Lower leg skin (tissue), 3 donors: ENCODE measurements around the gene SDK1.

ENCODE experiments used
- CTCF ChIP-seq, 3 donors: fragments of 450-650 bp; IDR thresholded peaks; one replicate each; pipeline ENCODE4 v1.5.1; 2016; ENCODE audit warnings: antibody characterized with exemption in 3 of 3, mild to moderate bottlenecking in 3 of 3, moderate library complexity in 2 of 3
- POLR2A ChIP-seq, 2 donors: fragments of 450-650 bp; IDR thresholded peaks; one replicate each; pipeline ENCODE4 v1.6.1; 2016 to 2017; ENCODE audit warnings: antibody characterized with exemption in 2 of 2, mild to moderate bottlenecking in 1 of 2, moderate library complexity in 1 of 2

GRCh38 chr7:3271298-3271697 is 29.8 kb upstream of the SDK1 start:
- TF ChIP-seq POLR2A (IDR thresholded peaks at IDR 0.05) = no peak
- no peak for TF ChIP-seq CTCF (IDR thresholded peaks at IDR 0.05)
